B cell (primary cell): ENCODE data around the gene SLC4A3.

ENCODE experiments used
- CTCF ChIP-seq: fragments of 200-600 bp; IDR thresholded peaks from one replicate; pipeline ENCODE4 v1.8.0; 2022; ENCODE audit warnings: antibody characterized with exemption, mild to moderate bottlenecking
- EZH2 ChIP-seq: IDR thresholded peaks from 2 replicates; pipeline ENCODE4 v1.6.1; 2012; ENCODE audit warnings: borderline replicate concordance, low read depth, mild to moderate bottlenecking, moderate library complexity, low read length; ENCODE audit not compliant: insufficient read depth, poor library complexity, severe bottlenecking

- TF ChIP-seq CTCF (no peak), EZH2 (no peak)
Measured at GRCh38 chr2:219592736-219593135, 34.7 kb upstream of the SLC4A3 start.
